Colonic mucosa (tissue), 4 donors: Measurements from ENCODE around the gene ALB. TPM values are rescaled to one million over a fixed set of nuclear protein-coding genes. Genes with fewer than 3 reads are reported as not detected.
"Not testable (repeated sequence)": the region's sequence is repeated elsewhere in the genome, so short reads cannot be mapped to it uniquely, and the experiment has no call there.

ENCODE experiments used
- DNase-seq: peaks from one replicate; pipeline ENCODE4 v3.0.0-alpha.2; 2020
- H3K27ac ChIP-seq: fragments of 200-600 bp; one replicate; pipeline ENCODE4 v1.8.0; 2021
- H3K27me3 ChIP-seq: fragments of 200-600 bp; one replicate; pipeline ENCODE4 v1.8.0; 2021
- H3K36me3 ChIP-seq: fragments of 200-600 bp; one replicate; pipeline ENCODE4 v1.8.0; 2021
- H3K4me1 ChIP-seq: fragments of 200-600 bp; one replicate; pipeline ENCODE4 v1.8.0; 2021; ENCODE audit warnings: mild to moderate bottlenecking
- H3K4me3 ChIP-seq: fragments of 200-600 bp; one replicate; pipeline ENCODE4 v1.8.0; 2021
- H3K9ac ChIP-seq, 2 donors: one replicate each; pipeline ENCODE4 v1.7.0; 2013; ENCODE audit warnings: control low read depth in 2 of 2, low read depth in 2 of 2, low read length in 2 of 2
- H3K9me3 ChIP-seq: fragments of 200-600 bp; one replicate; pipeline ENCODE4 v1.8.0; 2021
- CTCF ChIP-seq: fragments of 200-600 bp; IDR thresholded peaks from one replicate; pipeline ENCODE4 v1.8.0; 2022; ENCODE audit warnings: antibody characterized with exemption, mild to moderate bottlenecking
- intact Hi-C: fragments of 100-400 bp; cut with DNase I; formaldehyde crosslinking; loops from one replicate; pipeline ENCODE4 v1.14.1; 2022
- total RNA-seq, 2 donors: library from RNA; stranded (reverse); fragmentation: NEBNext Ultra II Directional in 1 of 2; extraction: Animal tissue kit (Norgen Biotek cat#: 25700) in 1 of 2; gene quantifications; one replicate each; pipeline ENCODE4 v1.2.1, GENCODE V29; 2021
- donor health status: healthy.
- donor health status: DM: no; HTN: no; CAD: no.
- donor health status: DM: no; HTN: no; CAD: no.

Gene ALB
- total RNA-seq, 2 donors from 2014 or later = 3.2 to 65.4 TPM

GRCh38 chr4:73378887-73379286 is 25.2 kb upstream of the ALB start:
- Histone ChIP-seq H3K36me3 (no peaks in the 10 kb centered on the region), H3K9ac (no peak overlapping the region), H3K27ac (no peak overlapping the region), H3K27me3 (no peaks in the 10 kb centered on the region), H3K4me1 (no peaks in the 10 kb centered on the region), H3K4me3 (no peak overlapping the region), H3K9me3 (no peaks in the 10 kb centered on the region)
- intact Hi-C loops = no loop called here
- TF ChIP-seq CTCF = no peak
- no peak for DNase-seq

- H3K27ac ChIP-seq = no peak overlapping the region
- H3K4me1 ChIP-seq = no peaks in the 10 kb centered on the region
- intact Hi-C loops = no loop called here
- H3K9me3 ChIP-seq = no peaks in the 10 kb centered on the region
- no peak overlapping the region for H3K9ac ChIP-seq
- H3K27me3 ChIP-seq = no peaks in the 10 kb centered on the region
- TF ChIP-seq CTCF = no peak
- no peaks in the 10 kb centered on the region for H3K36me3 ChIP-seq
- DNase-seq = no peak
- H3K4me3 ChIP-seq = no peak overlapping the region
These were observed 24.1 kb upstream of the ALB start for GRCh38 chr4:73379946-73380345.

- intact Hi-C loops = no loop called here
- Histone ChIP-seq H3K4me1 (no peaks in the 10 kb centered on the region), H3K9ac (no peak overlapping the region), H3K27ac (no peak overlapping the region), H3K36me3 (no peaks in the 10 kb centered on the region), H3K27me3 (no peaks in the 10 kb centered on the region), H3K9me3 (no peaks in the 10 kb centered on the region), H3K4me3 (no peak overlapping the region)
- TF ChIP-seq CTCF = no peak
- DNase-seq = no peak
These were observed 22.9 kb upstream of the ALB start for GRCh38 chr4:73381214-73381613.

- intact Hi-C loops = no loop called here
- Histone ChIP-seq H3K9ac (no peak overlapping the region), H3K4me3 (no peak overlapping the region), H3K27ac (no peak overlapping the region), H3K9me3 (no peaks in the 10 kb centered on the region), H3K36me3 (no peaks in the 10 kb centered on the region), H3K27me3 (no peaks in the 10 kb centered on the region), H3K4me1 (no peaks in the 10 kb centered on the region)
- DNase-seq = no peak
- no peak for TF ChIP-seq CTCF
These were observed 20.6 kb upstream of the ALB start for GRCh38 chr4:73383452-73383851.

GRCh38 chr4:73387552-73387951 is 16.5 kb upstream of the ALB start:
- Histone ChIP-seq H3K9me3 (no peaks in the 10 kb centered on the region), H3K36me3 (no peaks in the 10 kb centered on the region), H3K27ac (no peak overlapping the region), H3K4me1 (no peaks in the 10 kb centered on the region), H3K4me3 (no peak overlapping the region), H3K9ac (no peak overlapping the region), H3K27me3 (no peaks in the 10 kb centered on the region)
- DNase-seq = no peak
- intact Hi-C loops = no loop called here
- no peak for TF ChIP-seq CTCF

- DNase-seq = no peak
- Histone ChIP-seq H3K27me3 (no peaks in the 10 kb centered on the region), H3K4me3 (no peak overlapping the region), H3K4me1 (no peaks in the 10 kb centered on the region), H3K27ac (no peak overlapping the region), H3K36me3 (no peaks in the 10 kb centered on the region), H3K9me3 (no peaks in the 10 kb centered on the region), H3K9ac (no peak overlapping the region)
- no peak for TF ChIP-seq CTCF
- intact Hi-C loops = no loop called here
These were observed 15.2 kb upstream of the ALB start for GRCh38 chr4:73388887-73389286.

- H3K9me3 ChIP-seq, H3K36me3 ChIP-seq, H3K4me1 ChIP-seq, DNase-seq, H3K9ac ChIP-seq, H3K4me3 ChIP-seq, H3K27me3 ChIP-seq, intact Hi-C loops, H3K27ac ChIP-seq: not testable (repeated sequence)
These were observed 14.4 kb upstream of the ALB start for GRCh38 chr4:73389663-73390062.
